GM18907 (cell line): ENCODE results near the gene PTPRM.

Experiments
- ATAC-seq: cut with Tn5 transposase; IDR thresholded peaks from one replicate; pipeline ENCODE4 v1.9.1; 2021; ENCODE audit warnings: mild to moderate bottlenecking, moderate library complexity; ENCODE audit not compliant: unreplicated experiment

PTPRM gene

DNA sequence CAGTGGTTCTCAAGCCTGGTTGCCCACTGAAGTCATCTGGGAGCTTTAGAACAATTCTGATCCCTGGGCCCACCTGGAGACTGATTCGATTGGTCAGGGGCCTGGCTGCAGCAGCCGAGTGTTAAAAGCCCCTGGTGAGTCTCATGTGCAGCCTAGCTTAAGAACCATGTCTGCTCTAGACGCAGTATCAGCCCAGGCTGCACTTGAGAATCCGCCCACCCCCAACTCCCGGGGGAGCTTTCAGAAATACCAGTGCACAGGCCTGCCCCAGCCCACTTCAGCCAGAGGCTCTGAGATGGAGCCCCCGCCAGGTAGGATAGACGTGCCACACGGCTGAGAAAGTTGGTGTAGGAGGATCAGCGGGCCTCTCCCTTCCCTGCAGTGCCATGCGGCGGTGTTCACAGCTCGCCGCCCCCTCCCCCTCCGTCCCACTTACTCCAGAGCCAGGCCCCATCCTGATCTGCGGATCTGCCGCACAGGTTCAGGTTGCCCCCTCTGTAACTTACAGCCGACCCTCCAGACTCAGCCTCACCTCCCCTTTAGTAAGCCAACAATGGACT is 833.2 kb downstream of the PTPRM start:
- ATAC-seq = no peak

DNA sequence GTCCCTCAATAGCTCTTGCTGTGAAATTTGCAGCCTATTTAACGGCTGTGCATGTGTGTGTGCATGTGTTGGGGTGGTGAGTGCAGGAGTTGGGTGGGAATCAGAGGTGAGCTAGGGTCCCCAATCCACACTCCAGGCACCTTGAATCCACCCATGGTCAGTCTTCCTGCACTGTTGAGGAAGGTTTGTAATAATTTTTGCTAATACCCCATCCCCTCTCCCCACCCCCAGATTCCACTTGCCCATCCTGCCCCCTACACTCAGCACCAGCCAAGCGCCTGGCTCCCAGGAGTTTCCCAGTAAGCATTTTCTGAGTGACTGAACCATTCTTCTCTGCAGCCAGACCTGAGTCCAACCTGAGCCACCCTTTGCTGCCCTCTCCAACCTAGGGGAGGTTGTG is 833.7 kb downstream of the PTPRM start:
- no peak for ATAC-seq

GRCh38 chr18:8401606-8402005 is 834.5 kb downstream of the PTPRM start:
- no peak for ATAC-seq

GRCh38 chr18:8402237-8402636 is 835.1 kb downstream of the PTPRM start:
- no peak for ATAC-seq

DNA sequence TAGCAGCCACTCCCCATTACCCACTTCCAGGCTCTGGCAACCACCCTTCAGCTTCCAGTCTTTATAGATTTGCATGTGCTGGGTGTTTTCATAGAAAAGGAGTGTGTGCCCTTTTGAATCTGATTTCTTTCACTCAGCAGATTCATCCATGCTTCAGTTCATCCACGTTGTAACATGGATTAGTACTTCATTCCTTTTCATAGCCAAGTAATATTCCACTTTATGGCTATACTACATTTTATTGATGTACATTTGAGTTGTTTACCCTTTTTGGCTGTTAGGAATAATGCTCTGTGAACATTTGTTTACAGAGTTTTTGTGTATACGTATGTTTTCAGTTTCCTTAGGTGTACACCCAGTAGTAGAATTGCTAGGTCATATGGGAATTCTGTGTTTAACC is 836.6 kb downstream of the PTPRM start:
- ATAC-seq = no peak

DNA sequence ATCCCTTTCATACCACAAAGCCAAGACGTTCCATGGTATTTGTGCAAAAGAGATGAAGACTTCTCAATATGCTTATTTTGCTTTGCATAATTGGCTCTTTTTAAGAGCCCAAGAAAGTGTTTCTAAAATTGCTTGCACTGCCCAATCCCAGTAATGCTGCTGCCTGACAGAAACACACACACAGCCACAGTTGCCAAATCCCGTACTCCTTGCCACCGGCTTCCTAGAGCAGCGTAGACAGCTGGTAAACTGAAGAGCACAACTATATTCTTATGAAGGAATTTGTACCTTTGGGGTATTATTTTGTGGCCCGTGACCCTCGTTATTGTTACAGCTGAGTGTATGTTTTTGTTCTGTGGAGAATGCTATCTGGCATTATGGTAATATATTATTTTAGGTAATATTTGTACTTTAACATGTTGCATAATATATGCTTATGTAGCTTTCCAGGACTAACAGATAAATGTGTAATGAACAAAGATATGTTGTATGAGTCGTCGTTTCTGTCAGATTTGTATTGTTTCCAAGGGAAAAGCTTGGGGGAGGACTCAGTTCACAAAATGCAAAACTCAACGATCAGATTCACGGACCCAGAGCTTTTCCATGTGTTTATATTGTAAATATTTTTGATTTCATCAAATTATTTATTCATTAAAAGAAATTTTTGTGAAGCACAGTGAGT is 839.2 kb downstream of the PTPRM start:
- no peak for ATAC-seq

GRCh38 chr18:8406868-8407250 is 839.7 kb downstream of the PTPRM start:
- no peak for ATAC-seq

DNA sequence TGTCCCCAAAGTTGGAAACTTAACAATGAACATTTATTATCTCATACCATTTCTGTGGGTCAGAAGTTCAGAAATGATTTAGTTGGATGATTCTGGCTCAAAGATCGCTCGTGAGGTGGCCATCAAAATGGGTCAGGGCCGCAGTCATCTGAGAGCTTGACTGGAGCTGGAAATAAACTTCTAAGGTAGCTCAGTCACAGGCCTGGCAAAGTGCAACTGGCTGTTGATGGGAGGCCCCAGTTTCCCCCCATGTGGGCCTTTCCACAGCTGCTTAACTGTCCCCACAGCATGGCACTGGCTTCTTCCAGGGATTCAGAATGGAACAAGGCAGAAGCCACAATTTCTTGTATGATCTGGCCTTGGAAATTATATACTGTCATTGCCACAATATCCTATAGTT is 842.0 kb downstream of the PTPRM start:
- no peak for ATAC-seq

DNA sequence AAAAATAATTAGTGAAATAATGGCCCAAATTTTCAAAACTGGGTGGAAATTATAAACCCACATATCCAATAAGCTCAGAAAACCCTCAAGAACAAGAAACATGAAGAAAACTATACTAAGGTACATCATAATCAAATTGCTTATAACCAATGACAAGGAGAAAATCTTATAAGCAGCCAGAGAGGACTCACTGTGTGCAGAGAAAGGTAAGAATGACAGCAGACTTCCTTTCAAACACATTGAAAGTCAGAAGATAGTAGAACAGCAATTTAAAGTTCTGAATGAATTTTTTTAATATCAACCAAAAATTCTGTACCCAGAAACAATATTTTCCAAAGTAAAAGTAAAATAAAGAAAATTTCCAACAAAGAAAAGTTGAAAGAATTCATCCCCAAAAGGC is 844.4 kb downstream of the PTPRM start:
- ATAC-seq = no peak

DNA sequence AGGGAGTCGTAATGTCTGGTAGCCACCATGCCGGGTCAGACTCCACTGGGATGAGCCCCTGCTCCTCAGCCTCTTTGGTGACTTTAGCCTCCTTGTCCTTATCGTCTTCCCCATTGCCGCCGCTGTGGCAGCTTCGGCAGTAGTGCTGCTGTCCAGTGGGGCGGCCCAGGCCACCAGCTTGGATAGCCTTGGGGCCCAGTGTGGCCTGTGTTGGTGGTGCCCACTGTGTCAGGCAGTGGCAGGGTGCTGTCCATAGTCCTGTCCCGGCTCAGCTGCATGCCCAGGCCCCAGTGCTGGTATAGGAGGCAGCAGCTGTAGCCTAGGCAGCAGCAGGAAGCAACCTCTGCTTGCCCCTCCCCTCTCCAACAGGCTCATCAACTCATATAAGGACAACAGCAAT is 845.0 kb downstream of the PTPRM start:
- no peak for ATAC-seq

DNA sequence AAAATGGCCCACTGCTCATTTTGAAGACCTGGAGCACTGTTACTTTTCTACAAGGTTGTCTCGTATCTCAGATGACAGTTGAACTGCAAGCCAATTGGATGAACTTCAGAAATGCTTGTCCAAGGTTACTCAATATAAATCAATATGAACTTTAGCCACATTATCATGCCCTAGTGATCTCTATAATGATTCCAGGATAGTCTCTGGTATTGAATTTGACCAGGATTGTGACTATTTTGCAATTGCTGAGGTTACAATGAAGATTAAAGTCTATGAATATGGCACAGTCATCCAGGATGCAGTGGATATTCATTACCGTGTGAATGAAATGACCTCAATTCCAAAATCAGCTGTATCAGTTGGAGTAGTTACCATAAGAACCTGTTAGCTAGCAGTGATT is 846.1 kb downstream of the PTPRM start:
- ATAC-seq = no peak

- ATAC-seq = no peak
Measured at GRCh38 chr18:8413751-8414150, 846.6 kb downstream of the PTPRM start.

GRCh38 chr18:8416212-8417019 is 849.3 kb downstream of the PTPRM start:
- no peak for ATAC-seq

GRCh38 chr18:8422391-8422790 is 855.3 kb downstream of the PTPRM start:
- no peak for ATAC-seq

- no peak for ATAC-seq
Measured at GRCh38 chr18:8423051-8423557, 856.0 kb downstream of the PTPRM start.

DNA sequence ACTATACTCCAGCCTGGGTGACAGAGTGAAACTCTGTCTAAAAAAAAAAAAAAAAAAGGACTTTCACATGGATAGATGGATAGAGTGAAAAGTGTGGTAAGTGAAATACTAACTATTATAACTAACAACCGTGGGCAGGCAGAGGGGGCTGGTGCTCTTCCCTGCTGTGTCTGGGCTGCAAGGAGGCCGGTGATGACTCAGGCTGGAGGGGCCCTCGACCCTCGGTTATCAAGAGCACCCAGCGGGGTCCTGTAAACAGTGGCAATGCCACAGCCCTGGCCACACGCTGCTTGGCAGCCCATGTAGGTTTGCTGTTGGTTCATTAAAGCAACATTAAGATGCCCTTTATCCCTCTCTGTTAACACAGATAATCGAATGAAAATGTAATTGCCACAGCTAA is 857.4 kb downstream of the PTPRM start:
- no peak for ATAC-seq

DNA sequence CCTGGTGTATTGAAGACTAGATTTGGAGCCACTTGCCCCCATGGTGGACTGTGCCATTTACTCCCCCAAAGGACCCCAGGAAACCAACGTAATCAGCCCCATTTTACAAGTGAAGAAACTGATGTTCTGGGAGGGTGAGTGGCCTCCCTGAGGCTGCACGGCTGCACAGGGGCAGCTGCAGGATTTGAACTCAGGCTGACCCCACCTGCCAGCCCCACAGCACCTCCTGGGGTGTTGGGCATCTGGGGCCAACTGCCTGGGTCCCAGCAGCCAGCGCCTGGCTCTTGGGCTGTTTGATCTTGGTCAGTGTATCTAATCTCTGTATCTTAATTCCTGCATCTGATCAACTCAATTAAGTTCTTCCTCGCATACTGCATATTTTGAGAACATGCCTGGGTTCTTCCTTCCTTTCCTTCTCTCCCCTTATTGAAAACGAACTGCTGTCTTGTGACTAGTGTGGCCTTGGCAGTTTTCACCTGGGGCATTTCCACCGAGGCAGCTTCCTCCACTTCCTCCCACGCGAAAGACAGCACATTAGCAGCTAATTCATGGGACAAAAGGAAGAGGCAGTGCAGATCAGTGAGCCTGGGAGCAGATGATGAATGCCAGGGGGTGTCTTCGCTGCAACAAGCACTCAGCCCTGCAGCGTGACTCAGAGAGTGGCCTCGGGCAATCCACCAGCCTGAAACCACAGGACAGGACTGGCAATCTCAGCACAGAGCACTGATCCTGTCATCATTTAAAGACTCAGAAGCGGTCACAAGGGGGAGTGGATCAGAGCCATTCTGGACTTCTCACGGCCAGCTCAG is 858.0 kb downstream of the PTPRM start:
- ATAC-seq = no peak

DNA sequence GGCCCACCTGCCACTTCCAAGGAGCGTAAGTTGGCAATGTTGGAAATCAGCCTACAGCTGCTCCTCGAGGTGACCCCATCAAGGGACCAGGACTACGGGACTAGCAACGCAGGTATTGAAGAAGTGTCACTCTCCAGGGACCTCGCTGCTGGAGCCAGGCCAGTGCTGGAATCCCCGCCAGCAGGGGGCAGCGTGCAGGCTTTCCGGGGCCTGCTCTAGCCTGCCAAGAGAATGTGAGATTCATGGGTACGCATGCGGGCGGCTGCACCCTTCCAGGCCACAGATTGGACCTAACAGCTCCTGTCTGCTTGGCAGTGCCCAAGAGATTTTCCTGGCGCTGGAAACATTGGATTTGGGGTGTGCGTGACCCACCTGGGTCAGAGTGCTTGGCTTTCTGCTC is 859.3 kb downstream of the PTPRM start:
- no peak for ATAC-seq

DNA sequence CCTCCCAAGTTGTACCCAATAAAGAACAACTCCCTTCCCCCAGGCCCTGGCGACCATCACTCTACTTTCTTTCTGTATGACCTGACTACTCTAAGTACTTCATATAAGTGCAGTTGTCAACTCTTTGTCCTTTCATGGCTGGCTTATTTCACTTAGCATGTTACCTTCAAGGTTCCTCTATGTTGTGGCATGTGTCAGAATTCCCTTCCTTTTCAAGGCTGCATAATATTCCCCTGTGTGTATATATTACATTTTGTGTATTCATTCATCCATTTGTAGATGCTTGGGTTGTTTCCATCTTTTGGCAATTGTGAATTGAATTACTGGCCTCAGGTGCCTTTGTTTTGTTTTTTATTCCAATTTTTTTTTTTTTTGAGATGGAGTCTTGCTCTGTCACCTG is 860.2 kb downstream of the PTPRM start:
- no peak for ATAC-seq

- ATAC-seq = no peak
Measured at GRCh38 chr18:8428951-8429350, 861.8 kb downstream of the PTPRM start.

DNA sequence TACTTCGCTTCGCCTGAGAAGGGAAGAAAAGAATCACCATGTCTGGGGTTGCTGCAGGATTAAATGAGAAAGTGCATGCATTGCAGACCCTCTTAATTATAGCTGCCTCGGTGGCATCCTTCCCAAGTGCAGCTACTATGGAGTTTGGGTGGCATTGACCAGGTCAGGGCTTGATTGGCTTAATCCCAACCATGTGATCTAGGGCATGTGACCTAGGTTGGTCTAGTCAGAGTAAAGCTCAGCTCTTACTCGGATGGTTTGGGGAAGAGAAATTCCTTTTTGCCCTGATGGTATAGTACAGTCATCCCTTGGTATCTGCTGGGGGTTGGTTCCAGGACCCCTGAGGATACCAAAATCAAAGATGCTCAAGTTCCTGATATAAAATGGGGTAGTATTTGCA is 863.9 kb downstream of the PTPRM start:
- no peak for ATAC-seq
